HepG2 (cell line): ENCODE measurements around the gene SCAPER. TPM values are rescaled to one million over a fixed set of nuclear protein-coding genes. Genes with fewer than 3 reads are reported as not detected.
A peak's percentile ranks its signal among the peaks of the same experiment; 100 is the strongest.

Experiments used
- ATAD3A ChIP-seq: sonication (generic); formaldehyde crosslinking; IDR thresholded peaks from 2 replicates; pipeline ENCODE4 v1.4.0; 2020; ENCODE audit warnings: missing genetic modification reagents
- FOXK1 ChIP-seq: sonication (generic); formaldehyde crosslinking; IDR thresholded peaks from 2 replicates; pipeline ENCODE4 v1.4.0; 2020; ENCODE audit warnings: low read depth, missing genetic modification reagents, borderline replicate concordance
- IRF1 ChIP-seq: sonication (generic); formaldehyde crosslinking; IDR thresholded peaks from 2 replicates; pipeline ENCODE4 v1.4.0; 2020; ENCODE audit warnings: low read depth, mild to moderate bottlenecking, missing genetic modification reagents
- JARID2 ChIP-seq: sonication (generic); formaldehyde crosslinking; IDR thresholded peaks from 2 replicates; pipeline ENCODE4 v1.8.1; 2023; ENCODE audit warnings: missing genetic modification reagents, inconsistent platforms; ENCODE audit not compliant: insufficient replicate concordance
- MBD4 ChIP-seq: IDR thresholded peaks from 2 replicates; pipeline ENCODE4 v1.6.1; 2012; ENCODE audit warnings: low read length, inconsistent platforms, borderline replicate concordance
- PHF5A ChIP-seq: IDR thresholded peaks from one replicate; pipeline ENCODE4 v1.6.1; 2018; ENCODE audit warnings: low read depth, missing genetic modification reagents; ENCODE audit not compliant: unreplicated experiment
- RELA ChIP-seq: sonication (generic); formaldehyde crosslinking; IDR thresholded peaks from 2 replicates; pipeline ENCODE4 v1.4.0; 2020; ENCODE audit warnings: missing genetic modification reagents
- ZBTB14 ChIP-seq: sonication (generic); formaldehyde crosslinking; IDR thresholded peaks from 2 replicates; pipeline ENCODE4 v1.4.0; 2020; ENCODE audit warnings: missing genetic modification reagents
- ZMYM3 ChIP-seq: sonication (generic); formaldehyde crosslinking; IDR thresholded peaks from 2 replicates; pipeline ENCODE4 v1.5.1; 2020; ENCODE audit warnings: mild to moderate bottlenecking, missing genetic modification reagents
- ZNF574 ChIP-seq: sonication (generic); formaldehyde crosslinking; IDR thresholded peaks from 2 replicates; pipeline ENCODE4 v1.4.0; 2020; ENCODE audit warnings: missing genetic modification reagents
- ZNF704 ChIP-seq: sonication (generic); formaldehyde crosslinking; IDR thresholded peaks from 2 replicates; pipeline ENCODE4 v1.8.1; 2023; ENCODE audit warnings: mild to moderate bottlenecking, inconsistent platforms, moderate library complexity, missing genetic modification reagents, borderline replicate concordance
- polyA plus RNA-seq, 8 experiments: library from polyadenylated mRNA; depleted of rRNA in 3 of 8; stranded (reverse) in 7 of 8; unstranded in 1 of 8; fragments of >200 nt; fragmentation: Illumina TruSeq in 4 of 8; extraction: Trizol in 4 of 8; gene quantifications; 2 replicates each; pipeline versions ENCODE4 v1.2.1 to v1.2.3, GENCODE V29; 2011 to 2016; ENCODE audit warnings: low read depth in 4 of 8, missing spikeins in 1 of 8, mixed read lengths in 1 of 8; ENCODE audit not compliant: insufficient read depth in 1 of 8
- total RNA-seq, 5 experiments: library from RNA; depleted of rRNA; stranded (reverse); fragments of >200 nt; fragmentation: Illumina TruSeq; extraction: Trizol; gene quantifications; 2 replicates each; pipeline ENCODE4 v1.2.3, GENCODE V29; 2016; ENCODE audit warnings: low read depth in 1 of 5
- TF ChIP-seq, protein P1 (sequence below): IDR thresholded peaks from 2 replicates; pipeline ENCODE4 v1.6.1; 2012; ENCODE audit warnings: low read depth, low read length, improper control_type of control experiment
- TF ChIP-seq, protein P2 (sequence below): sonication (generic); formaldehyde crosslinking; IDR thresholded peaks from 2 replicates; pipeline ENCODE4 v1.5.1; 2020; ENCODE audit warnings: missing genetic modification reagents, mild to moderate bottlenecking, borderline replicate concordance
- TF ChIP-seq, protein P3 (sequence below): sonication (generic); formaldehyde crosslinking; IDR thresholded peaks from 2 replicates; pipeline ENCODE4 v1.5.1; 2020; ENCODE audit warnings: missing genetic modification reagents, mild to moderate bottlenecking, borderline replicate concordance

SCAPER gene
- total and polyA plus RNA-seq, 2 of the 13 experiments (the other 11 are each of a cell fraction or from before 2014, with no cell fraction given), result 4.3 to 10.5 TPM

GRCh38 chr15:76905013-76905839 is at the start of gene SCAPER (continued):
- TF ChIP-seq, protein P1, sequence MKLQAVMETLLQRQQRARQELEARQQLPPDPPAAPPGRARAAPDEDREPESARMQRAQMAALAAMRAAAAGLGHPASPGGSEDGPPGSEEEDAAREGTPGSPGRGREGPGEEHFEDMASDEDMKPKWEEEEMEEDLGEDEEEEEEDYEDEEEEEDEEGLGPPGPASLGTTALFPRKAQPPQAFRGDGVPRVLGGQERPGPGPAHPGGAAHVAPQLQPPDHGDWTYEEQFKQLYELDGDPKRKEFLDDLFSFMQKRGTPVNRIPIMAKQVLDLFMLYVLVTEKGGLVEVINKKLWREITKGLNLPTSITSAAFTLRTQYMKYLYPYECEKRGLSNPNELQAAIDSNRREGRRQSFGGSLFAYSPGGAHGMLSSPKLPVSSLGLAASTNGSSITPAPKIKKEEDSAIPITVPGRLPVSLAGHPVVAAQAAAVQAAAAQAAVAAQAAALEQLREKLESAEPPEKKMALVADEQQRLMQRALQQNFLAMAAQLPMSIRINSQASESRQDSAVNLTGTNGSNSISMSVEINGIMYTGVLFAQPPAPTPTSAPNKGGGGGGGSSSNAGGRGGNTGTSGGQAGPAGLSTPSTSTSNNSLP, result 0 out of 2 replicates have a peak, but pooled peaks have one; percentile 18
- TF ChIP-seq RELA (CRISPR knock-in tag) (0 out of 2 replicates have a peak, but pooled peaks have one; percentile 57), ZBTB14 (peak; percentile 63), ATAD3A (CRISPR knock-in tag) (no peak), ZMYM3 (CRISPR knock-in tag) (no peak; the same call in 1 of the 2 replicates), ZNF574 (peak; percentile 79), JARID2 (CRISPR knock-in tag) (peak; percentile 68), IRF1 (CRISPR knock-in tag) (peak; percentile 72; the same call in 1 of the 2 replicates), MBD4 (0 out of 2 replicates have a peak, but pooled peaks have one; percentile 59), ZNF704 (CRISPR knock-in tag) (peak; percentile 98), FOXK1 (CRISPR knock-in tag) (0 out of 2 replicates have a peak, but pooled peaks have one; percentile 53), PHF5A (CRISPR knock-in tag) (no peak)
- TF ChIP-seq, protein P2, sequence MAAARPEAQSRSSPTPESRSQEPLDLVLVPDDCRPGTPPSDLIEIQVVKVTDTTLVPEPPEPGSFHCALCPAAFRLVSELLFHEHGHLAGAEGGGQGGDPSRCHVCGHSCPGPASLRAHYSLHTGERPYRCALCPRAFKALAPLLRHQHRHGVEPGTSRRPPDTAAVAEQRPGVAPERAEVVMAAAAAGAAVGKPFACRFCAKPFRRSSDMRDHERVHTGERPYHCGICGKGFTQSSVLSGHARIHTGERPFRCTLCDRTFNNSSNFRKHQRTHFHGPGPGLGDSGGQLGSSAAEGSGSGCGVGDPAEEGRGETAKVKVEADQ (CRISPR knock-in tag), result 0 out of 2 replicates have a peak, but pooled peaks have one; percentile 62
- TF ChIP-seq, protein P3, sequence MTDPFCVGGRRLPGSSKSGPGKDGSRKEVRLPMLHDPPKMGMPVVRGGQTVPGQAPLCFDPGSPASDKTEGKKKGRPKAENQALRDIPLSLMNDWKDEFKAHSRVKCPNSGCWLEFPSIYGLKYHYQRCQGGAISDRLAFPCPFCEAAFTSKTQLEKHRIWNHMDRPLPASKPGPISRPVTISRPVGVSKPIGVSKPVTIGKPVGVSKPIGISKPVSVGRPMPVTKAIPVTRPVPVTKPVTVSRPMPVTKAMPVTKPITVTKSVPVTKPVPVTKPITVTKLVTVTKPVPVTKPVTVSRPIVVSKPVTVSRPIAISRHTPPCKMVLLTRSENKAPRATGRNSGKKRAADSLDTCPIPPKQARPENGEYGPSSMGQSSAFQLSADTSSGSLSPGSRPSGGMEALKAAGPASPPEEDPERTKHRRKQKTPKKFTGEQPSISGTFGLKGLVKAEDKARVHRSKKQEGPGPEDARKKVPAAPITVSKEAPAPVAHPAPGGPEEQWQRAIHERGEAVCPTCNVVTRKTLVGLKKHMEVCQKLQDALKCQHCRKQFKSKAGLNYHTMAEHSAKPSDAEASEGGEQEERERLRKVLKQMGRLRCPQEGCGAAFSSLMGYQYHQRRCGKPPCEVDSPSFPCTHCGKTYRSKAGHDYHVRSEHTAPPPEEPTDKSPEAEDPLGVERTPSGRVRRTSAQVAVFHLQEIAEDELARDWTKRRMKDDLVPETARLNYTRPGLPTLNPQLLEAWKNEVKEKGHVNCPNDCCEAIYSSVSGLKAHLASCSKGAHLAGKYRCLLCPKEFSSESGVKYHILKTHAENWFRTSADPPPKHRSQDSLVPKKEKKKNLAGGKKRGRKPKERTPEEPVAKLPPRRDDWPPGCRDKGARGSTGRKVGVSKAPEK (CRISPR knock-in tag), result no peak; the same call in 1 of the 2 replicates
